Stomach (tissue), 9 donors: ENCODE measurements around the gene PHLDB1. TPM values are rescaled to one million over a fixed set of nuclear protein-coding genes. Genes with fewer than 3 reads are reported as not detected.
"Not testable (repeated sequence)": the region's sequence is repeated elsewhere in the genome, so short reads cannot be mapped to it uniquely, and the experiment has no call there.

Source experiments
- DNase-seq, 2 donors: peaks; one replicate each; pipeline versions ENCODE4 v3.0.0 to v3.0.0-alpha.2; 2013 to 2019
- H3K27ac ChIP-seq, 5 donors: fragments of 200-600 bp in 4 of 5; sonication (generic) in 4 of 5; one replicate each; pipeline ENCODE4 v1.5.1; 2013 to 2019; ENCODE audit warnings: mild to moderate bottlenecking in 1 of 5, moderate library complexity in 1 of 5
- H3K27me3 ChIP-seq, 3 donors: fragments of 200-600 bp; sonication (generic); one replicate each; pipeline ENCODE4 v1.5.1; 2017 to 2019; ENCODE audit warnings: mixed run types in 1 of 3
- H3K36me3 ChIP-seq, 4 donors: fragments of 200-600 bp; sonication (generic); 1 replicate in 3 of 4; 2 replicates in 1 of 4; pipeline ENCODE4 v1.5.1; 2016 to 2019
- H3K4me1 ChIP-seq, 4 donors: fragments of 200-600 bp; sonication (generic); one replicate each; pipeline ENCODE4 v1.5.1; 2016 to 2019
- H3K4me3 ChIP-seq, 4 donors: fragments of 200-600 bp; sonication (generic) in 3 of 4; one replicate each; pipeline ENCODE4 v1.5.1; 2016 to 2019; ENCODE audit warnings: mild to moderate bottlenecking in 1 of 4
- H3K9me3 ChIP-seq, 4 donors: fragments of 200-600 bp; sonication (generic); one replicate each; pipeline ENCODE4 v1.5.1; 2016 to 2019
- EP300 ChIP-seq: sonication (generic); formaldehyde crosslinking; IDR thresholded peaks from one replicate; pipeline ENCODE4 v1.6.1; 2017; ENCODE audit warnings: antibody characterized with exemption
- POLR2A ChIP-seq, 4 donors: fragments of 450-650 bp; IDR thresholded peaks; one replicate each; pipeline ENCODE4 v1.6.1; 2016; ENCODE audit warnings: antibody characterized with exemption in 4 of 4, control low read depth in 2 of 4, mild to moderate bottlenecking in 1 of 4, moderate library complexity in 1 of 4
- POLR2AphosphoS5 ChIP-seq, 3 donors: sonication (generic); formaldehyde crosslinking; IDR thresholded peaks; one replicate each; pipeline ENCODE4 v1.6.1; 2016; ENCODE audit warnings: antibody characterized with exemption in 3 of 3
- WGBS, 5 donors: extraction: QIAGEN DNeasy Blood & Tissue Kit in 3 of 5; methylation state at CpG; one replicate each; pipeline versions ENCODE4 v1.1.5 to v1.1.7; 2013 to 2018; 5-methylcytosine and 5-hydroxymethylcytosine counted together
- intact Hi-C: fragments of 100-400 bp; cut with DNase I; formaldehyde crosslinking; loops from one replicate; pipeline ENCODE4 v1.15.1; 2023; ENCODE audit warnings: low total_unique reads
- polyA plus RNA-seq, 3 donors: library from polyadenylated mRNA; stranded (reverse); fragments of 200-250 nt; gene quantifications; one replicate each; pipeline ENCODE4 v1.2.3, GENCODE V29; 2013
- total RNA-seq, 5 donors: library from RNA; depleted of rRNA; stranded (reverse); fragments of >200 nt; gene quantifications; one replicate each; pipeline versions ENCODE4 v1.1.0 to v1.2.3, GENCODE V29; 2014 to 2016
- TF ChIP-seq, protein P1 (sequence below), 7 experiments: fragments of 450-650 bp in 4 of 7; fragments of 200-600 bp in 3 of 7; sonication (generic) in 3 of 7; IDR thresholded peaks; one replicate each; pipeline ENCODE4 v1.5.1; 2016 to 2019; ENCODE audit warnings: antibody characterized with exemption in 7 of 7, control low read depth in 2 of 7, mild to moderate bottlenecking in 1 of 7
- donor health status: healthy with polysubstance abuse.
- donor health status: Bipolar disorder and iron deficiency.
- donor health status: healthy.

The PHLDB1 gene
- total and polyA plus RNA-seq, 8 donors = 28.4 to 291 (median 41.4) TPM

DNA sequence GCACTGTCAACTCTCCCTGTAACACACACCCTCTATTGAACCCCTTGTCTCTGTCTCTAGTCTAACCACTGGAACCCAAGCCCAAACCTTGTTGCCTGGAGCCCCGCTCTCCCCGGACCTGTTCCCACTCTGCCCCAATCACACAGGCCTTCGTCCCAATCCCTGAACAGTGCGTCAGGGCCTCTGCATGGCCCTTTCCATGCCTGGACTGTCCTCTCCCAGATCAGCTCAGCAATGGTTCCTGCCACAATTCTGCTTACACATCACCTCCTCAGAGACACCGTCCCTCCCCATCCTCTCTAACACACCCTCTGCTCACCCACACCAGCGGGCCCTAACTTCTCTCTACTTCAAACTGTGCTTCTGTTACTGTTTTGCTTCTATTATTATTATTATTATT lies 70.6 kb downstream of the PHLDB1 start:
- WGBS, 5 donors = 93 to 98% (median 95%) methylated on average over 6 of the region's 6 CpGs
- intact Hi-C loops = no loop called here
- H3K27me3 ChIP-seq = no peaks in the 10 kb centered on the region
- peaks cover 0 to 13% (median 10%) of the 10 kb centered on the region in 4 donors for H3K4me1 ChIP-seq
- H3K9me3 ChIP-seq = no peaks in the 10 kb centered on the region
- no peak overlapping the region for H3K4me3 ChIP-seq
- DNase-seq = no peak
- H3K36me3 ChIP-seq = no peaks in the 10 kb centered on the region
- H3K27ac ChIP-seq = no peak overlapping the region
- TF ChIP-seq POLR2AphosphoS5 (IDR thresholded peaks at IDR 0.05) = no peak
- TF ChIP-seq, protein P1, sequence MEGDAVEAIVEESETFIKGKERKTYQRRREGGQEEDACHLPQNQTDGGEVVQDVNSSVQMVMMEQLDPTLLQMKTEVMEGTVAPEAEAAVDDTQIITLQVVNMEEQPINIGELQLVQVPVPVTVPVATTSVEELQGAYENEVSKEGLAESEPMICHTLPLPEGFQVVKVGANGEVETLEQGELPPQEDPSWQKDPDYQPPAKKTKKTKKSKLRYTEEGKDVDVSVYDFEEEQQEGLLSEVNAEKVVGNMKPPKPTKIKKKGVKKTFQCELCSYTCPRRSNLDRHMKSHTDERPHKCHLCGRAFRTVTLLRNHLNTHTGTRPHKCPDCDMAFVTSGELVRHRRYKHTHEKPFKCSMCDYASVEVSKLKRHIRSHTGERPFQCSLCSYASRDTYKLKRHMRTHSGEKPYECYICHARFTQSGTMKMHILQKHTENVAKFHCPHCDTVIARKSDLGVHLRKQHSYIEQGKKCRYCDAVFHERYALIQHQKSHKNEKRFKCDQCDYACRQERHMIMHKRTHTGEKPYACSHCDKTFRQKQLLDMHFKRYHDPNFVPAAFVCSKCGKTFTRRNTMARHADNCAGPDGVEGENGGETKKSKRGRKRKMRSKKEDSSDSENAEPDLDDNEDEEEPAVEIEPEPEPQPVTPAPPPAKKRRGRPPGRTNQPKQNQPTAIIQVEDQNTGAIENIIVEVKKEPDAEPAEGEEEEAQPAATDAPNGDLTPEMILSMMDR (IDR thresholded peaks at IDR 0.05) = no peak
- TF ChIP-seq POLR2A (IDR thresholded peaks at IDR 0.05) = no peak
- TF ChIP-seq EP300 = no peak

DNA sequence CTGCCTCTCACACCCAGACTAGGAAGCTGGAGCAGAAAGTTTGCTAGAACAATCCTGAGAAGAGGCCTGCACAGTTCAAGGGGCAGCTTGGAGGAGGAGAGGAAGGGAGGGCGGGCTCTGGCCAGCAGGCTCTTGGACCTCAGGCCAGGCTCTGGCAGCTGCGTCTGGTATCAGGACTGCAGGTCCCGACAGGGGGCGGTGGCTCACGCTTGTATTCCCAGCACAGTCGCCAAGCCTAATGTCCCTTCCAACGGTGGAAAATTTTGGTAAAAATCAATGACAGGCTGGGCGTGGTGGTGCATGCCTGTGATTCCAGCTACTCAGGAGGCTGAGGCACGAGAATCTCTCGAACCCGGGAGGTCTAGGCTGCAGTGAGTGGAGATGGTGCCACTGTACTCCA lies 71.5 kb downstream of the PHLDB1 start:
- H3K27me3 ChIP-seq, H3K36me3 ChIP-seq, intact Hi-C loops, H3K9me3 ChIP-seq: not testable (repeated sequence)
- Histone ChIP-seq H3K4me1 (peaks cover 0 to 13% (median 10%) of the 10 kb centered on the region in 4 donors), H3K27ac (peak overlapping the region in 3 of 5 donors; percentile 39 to 69 (median 53)), H3K4me3 (peak overlapping the region in 1 of 4 donors; percentile 20)
- peak; percentile 59 to 60 for DNase-seq
- 19 to 39% (median 32%) methylated on average over 10 to 11 of the region's 11 CpGs for WGBS, 5 donors
- TF ChIP-seq, protein P1 (IDR thresholded peaks at IDR 0.05) = peak in 1 of 7 experiments; percentile 28

GRCh38 chr11:118679483-118679882 lies 72.1 kb downstream of the PHLDB1 start, which contains the start of gene TREH:
TSS of gene TREH (minus strand) at chr11:118679650. CDS start at chr11:118679627, 23 bp downstream.
- peak within 1 kb of the TSS in 1 of 4 donors; percentile 20 for H3K4me3 ChIP-seq
- TF ChIP-seq EP300 (no peak), POLR2AphosphoS5 (IDR thresholded peaks at IDR 0.05) (peak in 2 of 3 donors; percentile 27 to 64), POLR2A (IDR thresholded peaks at IDR 0.05) (no peak)
- peak within 1 kb of the TSS; percentile 31 to 69 (median 53) for H3K27ac ChIP-seq
- H3K9me3 ChIP-seq = no peaks in the 10 kb centered on the region
- no peaks in the 10 kb centered on the region for H3K27me3 ChIP-seq
- intact Hi-C loops = no loop called here
- no peaks in the 10 kb centered on the region for H3K36me3 ChIP-seq
- WGBS, 5 donors = 33 to 38% (median 36%) methylated on average over 5 of the region's 5 CpGs; no CpG with 5 or more reads in 1 of the 5 donors
- peak; percentile 81 to 87 for DNase-seq
- H3K4me1 ChIP-seq = peaks cover 0 to 13% (median 10%) of the 10 kb centered on the region in 4 donors

- Histone ChIP-seq H3K4me3 (no peak overlapping the region), H3K36me3 (no peaks in the 10 kb centered on the region), H3K4me1 (peaks cover 0 to 13% (median 10%) of the 10 kb centered on the region in 4 donors), H3K27ac (no peak overlapping the region), H3K9me3 (no peaks in the 10 kb centered on the region), H3K27me3 (no peaks in the 10 kb centered on the region)
- no peak for DNase-seq
- TF ChIP-seq EP300 (no peak), POLR2A (IDR thresholded peaks at IDR 0.05) (no peak), POLR2AphosphoS5 (IDR thresholded peaks at IDR 0.05) (no peak)
- TF ChIP-seq, protein P1 (IDR thresholded peaks at IDR 0.05) = no peak
- 85 to 92% (median 88%) methylated on average over 1 of the region's 1 CpG for WGBS, 5 donors
- intact Hi-C loops = no loop called here
Measured at GRCh38 chr11:118682372-118682771, 75.0 kb downstream of the PHLDB1 start.

DNA sequence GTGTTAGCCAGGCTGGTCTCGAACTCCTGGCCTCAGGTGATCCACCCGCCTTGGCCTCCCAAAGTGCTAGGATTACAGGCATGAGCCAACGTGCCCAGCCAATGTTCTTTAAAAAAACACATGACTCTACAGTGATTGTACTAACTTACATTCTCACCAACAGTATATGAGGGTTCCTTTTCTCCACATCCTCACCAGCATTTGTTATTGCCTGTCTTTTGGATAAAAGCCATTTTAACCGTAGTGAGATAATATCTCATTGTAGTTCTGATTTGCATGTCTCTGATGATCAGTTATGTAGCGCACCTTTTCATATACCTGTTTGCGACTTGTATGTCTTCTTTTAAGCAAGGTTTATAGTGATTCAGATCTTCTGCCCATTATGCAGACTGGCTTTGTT lies 75.5 kb downstream of the PHLDB1 start:
- DNase-seq, H3K4me3 ChIP-seq, H3K9me3 ChIP-seq, H3K27ac ChIP-seq, intact Hi-C loops, H3K36me3 ChIP-seq, H3K27me3 ChIP-seq: not testable (repeated sequence)
- 74 to 79% (median 75%) methylated on average over 6 of the region's 6 CpGs for WGBS, 5 donors
- H3K4me1 ChIP-seq = peaks cover 0 to 13% (median 10%) of the 10 kb centered on the region in 4 donors
